ENCODE measurements around the gene DIP2C.

DNA sequence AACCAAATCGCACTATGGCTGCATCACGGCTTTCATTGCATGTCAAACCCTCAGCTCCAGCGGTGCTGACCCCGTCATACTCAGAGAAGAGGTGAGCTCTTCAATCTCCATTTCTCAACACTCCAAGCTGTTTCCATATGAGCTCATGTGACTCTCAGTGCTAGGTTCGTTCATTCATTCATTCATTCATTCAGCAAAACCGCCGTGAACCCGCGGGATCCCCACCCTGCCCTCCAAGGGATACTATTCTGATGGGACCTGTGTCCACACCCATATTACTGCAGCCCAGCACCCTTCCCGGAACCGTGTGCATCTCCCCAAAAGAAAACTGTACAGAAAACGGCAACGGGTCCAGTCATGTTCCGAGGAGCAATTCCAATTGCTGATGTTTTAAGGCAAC, 184.7 kb downstream of the DIP2C start:
- TF ChIP-seq, protein P1, sequence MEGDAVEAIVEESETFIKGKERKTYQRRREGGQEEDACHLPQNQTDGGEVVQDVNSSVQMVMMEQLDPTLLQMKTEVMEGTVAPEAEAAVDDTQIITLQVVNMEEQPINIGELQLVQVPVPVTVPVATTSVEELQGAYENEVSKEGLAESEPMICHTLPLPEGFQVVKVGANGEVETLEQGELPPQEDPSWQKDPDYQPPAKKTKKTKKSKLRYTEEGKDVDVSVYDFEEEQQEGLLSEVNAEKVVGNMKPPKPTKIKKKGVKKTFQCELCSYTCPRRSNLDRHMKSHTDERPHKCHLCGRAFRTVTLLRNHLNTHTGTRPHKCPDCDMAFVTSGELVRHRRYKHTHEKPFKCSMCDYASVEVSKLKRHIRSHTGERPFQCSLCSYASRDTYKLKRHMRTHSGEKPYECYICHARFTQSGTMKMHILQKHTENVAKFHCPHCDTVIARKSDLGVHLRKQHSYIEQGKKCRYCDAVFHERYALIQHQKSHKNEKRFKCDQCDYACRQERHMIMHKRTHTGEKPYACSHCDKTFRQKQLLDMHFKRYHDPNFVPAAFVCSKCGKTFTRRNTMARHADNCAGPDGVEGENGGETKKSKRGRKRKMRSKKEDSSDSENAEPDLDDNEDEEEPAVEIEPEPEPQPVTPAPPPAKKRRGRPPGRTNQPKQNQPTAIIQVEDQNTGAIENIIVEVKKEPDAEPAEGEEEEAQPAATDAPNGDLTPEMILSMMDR (conservative IDR thresholded peaks at IDR 0.05; ENCODE audit: low read length): no peak
- TF ChIP-seq EZH2phosphoT487 (IDR thresholded peaks at IDR 0.05; ENCODE audit: borderline replicate concordance): no peak

All from Loucy (cell line).